ENCODE data around the gene CACNA1S.

DNA sequence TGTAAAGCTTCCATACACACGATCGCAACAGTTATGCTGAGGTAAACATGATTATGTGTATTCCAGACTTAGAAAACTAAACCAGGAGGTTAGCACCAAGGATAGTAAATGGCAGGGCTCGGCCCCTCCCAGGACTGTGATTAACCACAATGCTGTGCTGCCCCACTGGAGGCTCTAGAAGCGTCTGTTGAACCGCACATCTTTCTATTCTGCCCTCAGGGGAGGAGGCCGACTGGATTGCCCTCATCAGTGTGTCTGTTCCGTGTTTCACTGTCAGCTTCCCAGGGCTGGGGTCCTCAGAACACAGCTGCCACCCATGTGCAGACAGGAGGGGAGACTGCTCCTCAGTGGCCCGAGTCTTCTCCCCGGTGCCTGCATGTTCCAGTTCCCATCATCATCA lies 27.5 kb upstream of the CACNA1S start:
- no peak for TF ChIP-seq EZH2 (IDR thresholded peaks at IDR 0.05; ENCODE audit: insufficient read depth, low read length)
- TF ChIP-seq, protein P1, sequence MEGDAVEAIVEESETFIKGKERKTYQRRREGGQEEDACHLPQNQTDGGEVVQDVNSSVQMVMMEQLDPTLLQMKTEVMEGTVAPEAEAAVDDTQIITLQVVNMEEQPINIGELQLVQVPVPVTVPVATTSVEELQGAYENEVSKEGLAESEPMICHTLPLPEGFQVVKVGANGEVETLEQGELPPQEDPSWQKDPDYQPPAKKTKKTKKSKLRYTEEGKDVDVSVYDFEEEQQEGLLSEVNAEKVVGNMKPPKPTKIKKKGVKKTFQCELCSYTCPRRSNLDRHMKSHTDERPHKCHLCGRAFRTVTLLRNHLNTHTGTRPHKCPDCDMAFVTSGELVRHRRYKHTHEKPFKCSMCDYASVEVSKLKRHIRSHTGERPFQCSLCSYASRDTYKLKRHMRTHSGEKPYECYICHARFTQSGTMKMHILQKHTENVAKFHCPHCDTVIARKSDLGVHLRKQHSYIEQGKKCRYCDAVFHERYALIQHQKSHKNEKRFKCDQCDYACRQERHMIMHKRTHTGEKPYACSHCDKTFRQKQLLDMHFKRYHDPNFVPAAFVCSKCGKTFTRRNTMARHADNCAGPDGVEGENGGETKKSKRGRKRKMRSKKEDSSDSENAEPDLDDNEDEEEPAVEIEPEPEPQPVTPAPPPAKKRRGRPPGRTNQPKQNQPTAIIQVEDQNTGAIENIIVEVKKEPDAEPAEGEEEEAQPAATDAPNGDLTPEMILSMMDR (IDR thresholded peaks at IDR 0.05; ENCODE audit: insufficient read depth, low read depth, low read length): no peak

Data from astrocyte (in vitro differentiated cells and primary cell).